GM19468 (cell line): ENCODE measurements around the gene UNC79.

Experiments used
- ATAC-seq: cut with Tn5 transposase; IDR thresholded peaks from one replicate; pipeline ENCODE4 v1.9.1; 2021; ENCODE audit warnings: mild to moderate bottlenecking, moderate library complexity, moderate number of reproducible peaks; ENCODE audit not compliant: unreplicated experiment; ENCODE audit errors: extremely low read depth

The UNC79 gene

GRCh38 chr14:93701562-93701961 lies 270.8 kb downstream of the UNC79 start:
- ATAC-seq: no peak

- no peak for ATAC-seq
These were observed 272.2 kb downstream of the UNC79 start for GRCh38 chr14:93702946-93703345.

- ATAC-seq: no peak
These were observed 273.2 kb downstream of the UNC79 start for GRCh38 chr14:93703941-93704340.

GRCh38 chr14:93705513-93706156 lies 274.9 kb downstream of the UNC79 start:
- no peak for ATAC-seq

GRCh38 chr14:93706360-93706955 lies 275.7 kb downstream of the UNC79 start:
- no peak for ATAC-seq

GRCh38 chr14:93707475-93707874 lies 276.7 kb downstream of the UNC79 start:
- ATAC-seq: no peak

GRCh38 chr14:93708311-93708734 lies 277.6 kb downstream of the UNC79 start:
- no peak for ATAC-seq

GRCh38 chr14:93708800-93709199 lies 278.1 kb downstream of the UNC79 start:
- ATAC-seq: no peak

GRCh38 chr14:93709249-93709648 lies 278.5 kb downstream of the UNC79 start:
- ATAC-seq: no peak

GRCh38 chr14:93712079-93712837 lies 281.5 kb downstream of the UNC79 start:
- no peak for ATAC-seq

- ATAC-seq: no peak
These were observed 282.3 kb downstream of the UNC79 start for GRCh38 chr14:93712838-93713724.

GRCh38 chr14:93713726-93714405 lies 283.1 kb downstream of the UNC79 start:
- ATAC-seq: no peak

GRCh38 chr14:93714605-93715004 lies 283.9 kb downstream of the UNC79 start:
- no peak for ATAC-seq

- no peak for ATAC-seq
These were observed 284.7 kb downstream of the UNC79 start for GRCh38 chr14:93715279-93715927.

GRCh38 chr14:93716002-93716745 lies 285.4 kb downstream of the UNC79 start:
- no peak for ATAC-seq

GRCh38 chr14:93716746-93717667 lies 286.3 kb downstream of the UNC79 start:
- ATAC-seq: no peak

- ATAC-seq: no peak
These were observed 287.1 kb downstream of the UNC79 start for GRCh38 chr14:93717668-93718320.
